Panc1 (cell line): ENCODE results near the gene EID2. TPM values are rescaled to one million over a fixed set of nuclear protein-coding genes. Genes with fewer than 3 reads are reported as not detected.
A peak's percentile ranks its signal among the peaks of the same experiment; 100 is the strongest.

Source experiments
- ATAC-seq: fragments of 200-7000 bp; cut with Tn5 transposase; 2 replicates; pipeline ENCODE4 v1.9.1; 2020; ENCODE audit warnings: mild to moderate bottlenecking, moderate library complexity
- BruUV-seq: library from RNA; stranded (reverse); fragments of 400-500 nt; replicated peaks from 2 replicates; lab custom pipeline; 2021; lab: Mats Ljungman, UMichigan
- CTCF ChIA-PET: fragments of 300-600 bp; sonication (Branson Sonifier 250); formaldehyde crosslinking; loops from one replicate; lab custom pipeline; 2022; ENCODE audit warnings: antibody characterized with exemption; lab: Charles Lee
- POLR2A ChIA-PET: fragments of 300-600 bp; sonication (Branson Sonifier 250); formaldehyde crosslinking; loops from one replicate; lab custom pipeline; 2022; ENCODE audit warnings: antibody characterized with exemption; lab: Charles Lee
- DNase-seq: peaks from one replicate; pipeline ENCODE4 v3.0.0-alpha.2; 2010; ENCODE audit warnings: low read depth, low spot score
- H3K27ac ChIP-seq: 2 replicates; pipeline ENCODE4 v1.5.1; 2011; ENCODE audit warnings: mild to moderate bottlenecking, low read length, inconsistent platforms
- H3K27me3 ChIP-seq: fragments of 200-500 bp; sonication (Bioruptor generic); 2 replicates; pipeline ENCODE4 v1.6.0; 2014; ENCODE audit warnings: low read length, inconsistent platforms; ENCODE audit not compliant: control insufficient read depth, insufficient read depth
- H3K36me3 ChIP-seq: fragments of 200-500 bp; sonication (Bioruptor generic); 2 replicates; pipeline ENCODE4 v1.5.1; 2014; ENCODE audit warnings: inconsistent platforms, mild to moderate bottlenecking, low read length, moderate library complexity; ENCODE audit not compliant: control insufficient read depth, insufficient read depth
- H3K4me1 ChIP-seq: 2 replicates; pipeline ENCODE4 v1.5.1; 2011; ENCODE audit warnings: inconsistent platforms, mild to moderate bottlenecking, low read length, moderate library complexity; ENCODE audit not compliant: control insufficient read depth, insufficient read depth
- H3K4me3 ChIP-seq, 2 experiments: 2 replicates each; pipeline ENCODE4 v1.5.1; 2011 to 2012; ENCODE audit warnings: low read depth in 2 of 2, low read length in 2 of 2, mild to moderate bottlenecking in 2 of 2, inconsistent platforms in 1 of 2, moderate library complexity in 1 of 2
- H3K9me3 ChIP-seq: fragments of 200-500 bp; sonication (Bioruptor generic); 2 replicates; pipeline ENCODE4 v1.5.1; 2014; ENCODE audit warnings: low read depth, mild to moderate bottlenecking, inconsistent platforms, low read length, moderate library complexity; ENCODE audit not compliant: control insufficient read depth, insufficient read depth
- CTCF ChIP-seq: fragments of 450-650 bp; IDR thresholded peaks from 2 replicates; pipeline ENCODE4 v1.5.1; 2017; ENCODE audit warnings: mild to moderate bottlenecking
- POLR2AphosphoS5 ChIP-seq: IDR thresholded peaks from 2 replicates; pipeline ENCODE4 v1.6.1; 2012; ENCODE audit warnings: mild to moderate bottlenecking, low read depth, low read length, moderate library complexity
- REST ChIP-seq, 2 experiments: IDR thresholded peaks; 2 replicates each; pipeline ENCODE4 v1.6.1; 2011 to 2012; ENCODE audit warnings: low read depth in 2 of 2, control low read depth in 1 of 2, low read length in 1 of 2, mild to moderate bottlenecking in 1 of 2, moderate library complexity in 1 of 2; ENCODE audit not compliant: insufficient read depth in 1 of 2
- TCF7L2 ChIP-seq: IDR thresholded peaks from 2 replicates; pipeline ENCODE4 v1.6.1; 2011; ENCODE audit warnings: mild to moderate bottlenecking, low read depth, low read length, inconsistent platforms
- in situ Hi-C: cut with HindIII; loops from 2 replicates; pipeline ENCODE4 v1.10.0; 2016; ENCODE audit warnings: low sequenced_read_pairs, low pct_unique_long_range_greater_than_20kb
- intact Hi-C: fragments of 100-400 bp; cut with micrococcal nuclease; formaldehyde crosslinking; loops from one replicate; pipeline ENCODE4 v1.10.0; 2022; ENCODE audit not compliant: unreplicated experiment
- total RNA-seq: library from RNA; stranded (reverse); gene quantifications from one replicate; pipeline ENCODE4 v1.2.1, GENCODE V29; 2021; ENCODE audit not compliant: unreplicated experiment

The EID2 gene
- total RNA-seq, 1 experiment from 2014 or later: 163 TPM

- intact Hi-C loops (no loop called here), in situ Hi-C loops (no loop called here)
- peak; percentile 1 for ATAC-seq
- no TSS peak for BruUV-seq
- Histone ChIP-seq H3K4me1 (peaks cover 26% of the 10 kb centered on the region), H3K36me3 (no peaks in the 10 kb centered on the region; the same call in 1 of the 2 replicates), H3K27ac (peak overlapping the region; percentile 78), H3K4me3 (peak overlapping the region; percentile 36 to 59), H3K9me3 (no peaks in the 10 kb centered on the region), H3K27me3 (peaks cover 11% of the 10 kb centered on the region)
- TF ChIP-seq POLR2AphosphoS5 (no peak), REST (IDR thresholded peaks at IDR 0.05; ENCODE audit: insufficient read depth in 1 of 2, low read depth in 2 of 2, low read length in 1 of 2) (no peak), CTCF (no peak)
- ChIA-PET POLR2A (interaction anchor here (0.6 to 2.9 kb wide), 17 partner anchors 24 to 307 kb away, joined by 3 to 29 read pairs (median 3); partner anchors contain the start of genes FBL, MED29, PAF1 and RPS16), CTCF (interaction anchor here (0.6 to 17.8 kb wide), 16 partner anchors 14 to 681 kb away, joined by 3 to 508 read pairs (median 6); partner anchors contain the start of genes DLL3 and RPS16)
- peak; percentile 98 for DNase-seq
Measured at GRCh38 chr19:39539165-39539517, 820 bp downstream of the EID2 start.

- CTCF ChIA-PET: interaction anchor here (0.6 to 6.8 kb wide), 28 partner anchors 8 to 437 kb away, joined by 3 to 193 read pairs (median 12); partner anchors contain the start of genes DLL3, PSMC4, RPS16 and SELENOV
- no peak for DNase-seq
- Histone ChIP-seq H3K27me3 (no peaks in the 10 kb centered on the region), H3K4me3 (no peak overlapping the region), H3K9me3 (no peaks in the 10 kb centered on the region), H3K27ac (no peak overlapping the region), H3K36me3 (no peaks in the 10 kb centered on the region; the same call in 1 of the 2 replicates), H3K4me1 (peaks cover 29% of the 10 kb centered on the region)
- TF ChIP-seq CTCF: no peak
- TF ChIP-seq POLR2AphosphoS5: no peak
- no peak for TF ChIP-seq TCF7L2
- TF ChIP-seq REST (IDR thresholded peaks at IDR 0.05; ENCODE audit: insufficient read depth in 1 of 2, low read depth in 2 of 2, low read length in 1 of 2): no peak
- BruUV-seq: no TSS peak
- no peak for ATAC-seq
- intact Hi-C loops: loop anchor here (2.0 kb wide), 1 partner anchor 35 kb away; the partner anchor contains the start of gene DLL3
- in situ Hi-C loops: no loop called here
- POLR2A ChIA-PET: interaction anchor here (0.6 to 11.8 kb wide), 20 partner anchors 13 to 300 kb away, joined by 3 to 196 read pairs (median 5); partner anchors contain the start of genes DYRK1B, RPS16, SUPT5H and TIMM50
Measured at GRCh38 chr19:39533791-39534190, 6.2 kb downstream of the EID2 start.
